ENCODE results near the gene GATAD1. TPM values are rescaled to one million over a fixed set of nuclear protein-coding genes. Genes with fewer than 3 reads are reported as not detected.

GATAD1 gene
- total and polyA plus RNA-seq, 2 of the 8 experiments (the other 6 are each of a cell fraction or from before 2014, with no cell fraction given) = 17.1 to 34.7 TPM

DNA sequence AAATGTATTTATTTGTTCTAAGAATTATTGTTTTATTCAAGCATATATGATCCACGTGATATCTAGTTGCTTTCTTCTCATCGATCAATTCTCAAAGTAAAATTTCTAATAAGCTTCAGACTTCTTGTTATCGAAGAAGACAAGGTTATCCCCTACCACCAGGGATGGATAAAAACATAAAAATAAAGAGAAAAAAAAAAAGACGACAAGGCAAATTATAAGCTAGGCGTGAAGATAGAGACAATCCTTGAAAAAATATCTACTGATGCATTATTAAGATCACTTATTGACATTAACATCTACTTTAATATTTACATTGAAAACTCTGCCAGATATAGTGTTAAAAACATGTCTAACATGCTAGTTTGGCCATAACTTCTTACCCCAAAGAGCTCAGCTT is 61.7 kb downstream of the GATAD1 start:
- ChIA-PET CTCF (ENCODE audit: partially characterized antibody) (no interaction called here), POLR2A (ENCODE audit: partially characterized antibody) (interaction anchor here (0.5 kb wide), 1 partner anchor 73 kb away, joined by 3 read pairs; no protein-coding TSS in a partner anchor)
- Histone ChIP-seq H3K27ac (ENCODE audit: low read depth, low read length) (no peak overlapping the region), H2AFZ (ENCODE audit: low read length) (no peak overlapping the region), H3K4me2 (ENCODE audit: insufficient read depth in 1 of 2, low read depth in 2 of 2, low read length in 2 of 2) (no peak overlapping the region), H3K23me2 (ENCODE audit: low read depth, low read length) (no peaks in the 10 kb centered on the region), H3K27me3 (replicated peaks in 1 of 4; ENCODE audit: control insufficient read depth in 3 of 4, extremely low read depth in 1 of 4, insufficient read depth in 3 of 4, low read length in 3 of 4) (no peaks in the 10 kb centered on the region), H3K14ac (ENCODE audit: insufficient read length) (no peak overlapping the region), H3K4me1 (replicated peaks in 1 of 4; ENCODE audit: control insufficient read depth in 3 of 4, insufficient read depth in 4 of 4, low read length in 3 of 4) (no peaks in the 10 kb centered on the region), H4K8ac (ENCODE audit: extremely low read depth, insufficient read depth, low read length) (no peak overlapping the region), H4K20me1 (replicated peaks in 1 of 2; ENCODE audit: control insufficient read depth in 1 of 2, insufficient read depth in 2 of 2, low read length in 2 of 2) (no peaks in the 10 kb centered on the region), H3K9ac (replicated peaks in 1 of 4; ENCODE audit: extremely low read depth in 1 of 4, low read depth in 3 of 4, low read length in 3 of 4) (no peak overlapping the region), H2BK15ac (ENCODE audit: low read length) (no peak overlapping the region), H3K79me1 (ENCODE audit: low read depth, low read length) (no peaks in the 10 kb centered on the region), H3K36me3 (ENCODE audit: control insufficient read depth in 2 of 4, insufficient read depth in 4 of 4, low read length in 3 of 4) (peaks cover 0 to 31% (median 3%) of the 10 kb centered on the region in 4 experiments; a peak in 3 of 8 replicates), H3K56ac (replicated peaks; ENCODE audit: insufficient read length, low read depth, low read length) (no peak overlapping the region), H4K91ac (replicated peaks; ENCODE audit: insufficient read length, low read length) (no peak overlapping the region), H3K4me3 (ENCODE audit: extremely low read depth in 1 of 4, insufficient read depth in 2 of 4, low read depth in 3 of 4, low read length in 4 of 4) (no peak overlapping the region), H3K23ac (ENCODE audit: insufficient read length) (no peak overlapping the region), H2BK5ac (ENCODE audit: low read depth, low read length) (no peak overlapping the region), H3K79me2 (ENCODE audit: control insufficient read depth in 1 of 2, insufficient read depth in 2 of 2, low read length in 2 of 2) (no peaks in the 10 kb centered on the region), H2BK20ac (ENCODE audit: low read length) (no peak overlapping the region), H2BK12ac (ENCODE audit: low read depth, low read length) (no peak overlapping the region), H3K18ac (ENCODE audit: extremely low read depth, low read length) (no peak overlapping the region), H4K5ac (ENCODE audit: insufficient read length, low read depth, low read length) (no peak overlapping the region), H3K4ac (replicated peaks; ENCODE audit: insufficient read length, low read depth, low read length) (no peak overlapping the region), H2AK5ac (ENCODE audit: low read depth, low read length) (no peak overlapping the region), H2BK120ac (replicated peaks; ENCODE audit: low read depth, low read length) (no peak overlapping the region), H3K9me3 (ENCODE audit: insufficient read depth in 2 of 2, low read depth in 1 of 2, low read length in 1 of 2) (no peaks in the 10 kb centered on the region)
- DNase-seq (ENCODE audit: low read depth in 1 of 2, low spot score in 2 of 2) = no peak
- WGBS, 2 experiments (ENCODE audit: extremely low coverage in 1 of 2, insufficient coverage in 1 of 2, insufficient read length in 1 of 2, insufficient replicate concordance in 2 of 2, low coverage in 1 of 2, low lambda C conversion rate in 2 of 2, missing lambda C conversion rate in 1 of 2) = 84% methylated on average over 5 of the region's 5 CpGs; no CpG with 5 or more reads in 1 of the 2 experiments
- TF ChIP-seq HDAC2 (IDR thresholded peaks at IDR 0.05; ENCODE audit: borderline replicate concordance in 1 of 2, low read depth in 2 of 2, low read length in 2 of 2) (no peak), SP2 (IDR thresholded peaks at IDR 0.05; ENCODE audit: low read length) (no peak), TBP (IDR thresholded peaks at IDR 0.05; ENCODE audit: low read depth, low read length) (no peak), CTBP2 (IDR thresholded peaks at IDR 0.05; ENCODE audit: borderline replicate concordance, insufficient read depth, insufficient read length, low read length) (no peak), RFX5 (IDR thresholded peaks at IDR 0.05; ENCODE audit: borderline replicate concordance, low read depth, low read length) (no peak), ASH2L (IDR thresholded peaks at IDR 0.05; ENCODE audit: low read length) (no peak), TAF1 (IDR thresholded peaks at IDR 0.05; ENCODE audit: low read depth, low read length) (no peak), NRF1 (IDR thresholded peaks at IDR 0.05; ENCODE audit: low read depth, low read length) (no peak)
- TF ChIP-seq, protein P1, sequence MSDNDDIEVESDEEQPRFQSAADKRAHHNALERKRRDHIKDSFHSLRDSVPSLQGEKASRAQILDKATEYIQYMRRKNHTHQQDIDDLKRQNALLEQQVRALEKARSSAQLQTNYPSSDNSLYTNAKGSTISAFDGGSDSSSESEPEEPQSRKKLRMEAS (IDR thresholded peaks at IDR 0.05) = no peak
- FAIRE-seq = no peak
